ENCODE measurements around the gene BHLHE40. TPM values are rescaled to one million over a fixed set of nuclear protein-coding genes. Genes with fewer than 3 reads are reported as not detected.

BHLHE40 gene
- total RNA-seq, 1 donor from 2014 or later = 52.2 TPM

DNA sequence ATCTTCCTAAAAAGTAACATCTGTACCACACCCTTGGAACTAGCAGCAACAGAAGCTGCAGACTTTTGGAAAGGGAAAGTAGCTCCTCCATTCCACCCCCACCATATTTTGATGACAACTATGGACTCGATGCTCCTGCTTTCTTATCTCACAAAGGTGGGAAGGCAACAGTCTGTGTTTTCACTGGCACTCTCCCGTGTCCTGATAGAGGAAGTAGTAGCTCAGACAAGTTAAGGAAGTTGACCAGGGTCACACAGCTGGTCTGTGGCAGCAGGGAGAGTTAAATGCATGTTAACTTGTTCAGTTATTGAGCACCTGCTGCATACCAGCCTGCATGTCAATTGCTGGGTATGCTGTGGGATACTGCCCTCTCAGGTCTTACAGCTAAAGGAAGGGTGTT lies 33.1 kb downstream of the BHLHE40 start:
- intact Hi-C loops (cut with DNase I) = no loop called here
- no peaks in the 10 kb centered on the region for H3K36me3 ChIP-seq

GRCh38 chr3:5013021-5013906 lies 34.0 kb downstream of the BHLHE40 start:
- Histone ChIP-seq H3K27ac (no peak overlapping the region), H3K9me3 (no peaks in the 10 kb centered on the region), H3K4me3 (no peak overlapping the region), H3K36me3 (no peaks in the 10 kb centered on the region), H3K4me1 (peaks cover 1 to 8% of the 10 kb centered on the region in 2 donors), H3K27me3 (no peaks in the 10 kb centered on the region)
- no peak for DNase-seq (ENCODE audit: low spot score in 2 of 2)
- intact Hi-C loops (cut with DNase I) = no loop called here
- TF ChIP-seq, protein P1, sequence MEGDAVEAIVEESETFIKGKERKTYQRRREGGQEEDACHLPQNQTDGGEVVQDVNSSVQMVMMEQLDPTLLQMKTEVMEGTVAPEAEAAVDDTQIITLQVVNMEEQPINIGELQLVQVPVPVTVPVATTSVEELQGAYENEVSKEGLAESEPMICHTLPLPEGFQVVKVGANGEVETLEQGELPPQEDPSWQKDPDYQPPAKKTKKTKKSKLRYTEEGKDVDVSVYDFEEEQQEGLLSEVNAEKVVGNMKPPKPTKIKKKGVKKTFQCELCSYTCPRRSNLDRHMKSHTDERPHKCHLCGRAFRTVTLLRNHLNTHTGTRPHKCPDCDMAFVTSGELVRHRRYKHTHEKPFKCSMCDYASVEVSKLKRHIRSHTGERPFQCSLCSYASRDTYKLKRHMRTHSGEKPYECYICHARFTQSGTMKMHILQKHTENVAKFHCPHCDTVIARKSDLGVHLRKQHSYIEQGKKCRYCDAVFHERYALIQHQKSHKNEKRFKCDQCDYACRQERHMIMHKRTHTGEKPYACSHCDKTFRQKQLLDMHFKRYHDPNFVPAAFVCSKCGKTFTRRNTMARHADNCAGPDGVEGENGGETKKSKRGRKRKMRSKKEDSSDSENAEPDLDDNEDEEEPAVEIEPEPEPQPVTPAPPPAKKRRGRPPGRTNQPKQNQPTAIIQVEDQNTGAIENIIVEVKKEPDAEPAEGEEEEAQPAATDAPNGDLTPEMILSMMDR (IDR thresholded peaks at IDR 0.05) = no peak

More for the DNA sequence above, 33.1 kb downstream of the BHLHE40 start:
- Histone ChIP-seq H3K9me3 (no peaks in the 10 kb centered on the region), H3K27ac (no peak overlapping the region), H3K4me1 (no peaks in the 10 kb centered on the region), H3K27me3 (no peaks in the 10 kb centered on the region), H3K4me3 (no peak overlapping the region)
- TF ChIP-seq, protein P1 (IDR thresholded peaks at IDR 0.05) = no peak
- DNase-seq (ENCODE audit: low spot score in 2 of 2) = no peak

DNA sequence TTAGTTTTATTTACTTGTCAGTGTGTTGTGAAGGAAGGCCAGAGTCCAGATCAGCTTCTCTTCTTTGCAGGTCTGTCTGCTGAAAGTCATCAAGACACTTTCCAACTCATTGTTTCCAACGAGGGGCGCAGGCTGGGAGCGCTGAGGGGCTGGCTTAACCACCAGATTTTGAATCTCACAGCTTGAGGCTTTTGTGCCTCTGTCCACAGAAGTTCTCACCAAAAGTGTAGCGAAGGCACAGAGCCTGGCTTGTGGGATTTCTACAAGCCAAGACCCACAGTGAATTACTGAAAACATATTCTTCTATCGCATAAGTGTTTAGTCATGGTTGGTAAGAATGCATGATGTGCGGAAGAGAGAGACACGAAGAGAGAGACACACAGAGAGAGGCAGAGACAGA lies 35.2 kb downstream of the BHLHE40 start:
- peaks cover 2 to 10% of the 10 kb centered on the region in 2 donors for H3K4me1 ChIP-seq
- TF ChIP-seq, protein P1 (IDR thresholded peaks at IDR 0.05) = no peak
- H3K27ac ChIP-seq = no peak overlapping the region
- no peaks in the 10 kb centered on the region for H3K9me3 ChIP-seq
- no peak overlapping the region for H3K4me3 ChIP-seq
- no peak for DNase-seq (ENCODE audit: low spot score in 2 of 2)
- no peaks in the 10 kb centered on the region for H3K36me3 ChIP-seq
- no peaks in the 10 kb centered on the region for H3K27me3 ChIP-seq
- intact Hi-C loops (cut with DNase I) = no loop called here

DNA sequence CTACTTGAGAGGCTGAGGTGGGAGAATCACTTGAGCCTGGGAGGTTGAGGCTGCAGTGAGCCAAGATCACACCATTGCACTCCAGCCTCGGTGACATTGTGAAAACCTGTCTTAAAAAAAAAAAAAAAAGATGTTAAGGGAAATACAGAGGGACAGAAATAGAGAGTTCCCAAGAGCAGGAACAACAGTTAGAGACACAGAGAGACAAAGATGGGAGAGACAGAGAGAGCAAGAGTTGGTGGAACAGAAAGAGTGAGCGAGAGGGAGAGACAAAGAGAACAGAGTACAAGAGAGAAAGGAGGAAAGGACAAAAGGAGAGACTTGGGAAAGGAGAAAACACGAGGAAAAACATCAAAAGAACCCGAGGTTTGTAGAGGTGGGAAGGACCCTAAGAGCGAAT lies 35.8 kb downstream of the BHLHE40 start:
- H3K9me3 ChIP-seq = no peaks in the 10 kb centered on the region
- H3K27me3 ChIP-seq = no peaks in the 10 kb centered on the region
- no peak overlapping the region for H3K27ac ChIP-seq
- TF ChIP-seq, protein P1 (IDR thresholded peaks at IDR 0.05) = no peak
- no peaks in the 10 kb centered on the region for H3K36me3 ChIP-seq
- peaks cover 2 to 10% of the 10 kb centered on the region in 2 donors for H3K4me1 ChIP-seq
- DNase-seq (ENCODE audit: low spot score in 2 of 2) = no peak
- no peak overlapping the region for H3K4me3 ChIP-seq
- intact Hi-C loops (cut with DNase I) = no loop called here

GRCh38 chr3:5016211-5017161 lies 37.2 kb downstream of the BHLHE40 start:
- H3K27ac ChIP-seq = no peak overlapping the region
- no peak overlapping the region for H3K4me3 ChIP-seq
- no peaks in the 10 kb centered on the region for H3K27me3 ChIP-seq
- no peak for DNase-seq (ENCODE audit: low spot score in 2 of 2)
- H3K4me1 ChIP-seq = peaks cover 2 to 10% of the 10 kb centered on the region in 2 donors
- no peaks in the 10 kb centered on the region for H3K36me3 ChIP-seq
- TF ChIP-seq, protein P1 (IDR thresholded peaks at IDR 0.05) = no peak
- no peaks in the 10 kb centered on the region for H3K9me3 ChIP-seq
- intact Hi-C loops (cut with DNase I) = no loop called here
